HG03439 (cell line): ENCODE measurements around the gene TBX5.

Experiments used
- ATAC-seq: cut with Tn5 transposase; IDR thresholded peaks from one replicate; pipeline ENCODE4 v1.9.1; 2021; ENCODE audit warnings: mild to moderate bottlenecking, moderate library complexity; ENCODE audit not compliant: unreplicated experiment

Gene TBX5

DNA sequence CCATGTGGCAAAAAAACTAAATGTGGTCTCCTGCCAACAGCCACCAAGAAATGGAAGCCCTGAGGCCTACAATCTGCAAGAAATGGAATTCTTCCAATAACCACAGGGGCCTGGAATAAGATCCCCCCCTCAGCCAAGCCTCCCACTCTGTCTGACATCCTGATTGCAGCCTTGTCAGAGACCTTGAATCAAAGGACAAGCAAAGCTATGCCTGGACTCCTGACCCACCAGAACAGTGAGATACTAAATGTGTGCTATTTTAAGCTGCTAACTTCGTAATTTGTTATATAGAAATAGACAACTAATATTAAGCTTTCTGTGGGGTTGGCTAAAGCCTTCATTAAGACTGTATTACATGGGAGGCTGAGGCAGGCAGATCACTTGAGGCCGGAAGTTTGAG lies 77.7 kb downstream of the TBX5 start:
- no peak for ATAC-seq

DNA sequence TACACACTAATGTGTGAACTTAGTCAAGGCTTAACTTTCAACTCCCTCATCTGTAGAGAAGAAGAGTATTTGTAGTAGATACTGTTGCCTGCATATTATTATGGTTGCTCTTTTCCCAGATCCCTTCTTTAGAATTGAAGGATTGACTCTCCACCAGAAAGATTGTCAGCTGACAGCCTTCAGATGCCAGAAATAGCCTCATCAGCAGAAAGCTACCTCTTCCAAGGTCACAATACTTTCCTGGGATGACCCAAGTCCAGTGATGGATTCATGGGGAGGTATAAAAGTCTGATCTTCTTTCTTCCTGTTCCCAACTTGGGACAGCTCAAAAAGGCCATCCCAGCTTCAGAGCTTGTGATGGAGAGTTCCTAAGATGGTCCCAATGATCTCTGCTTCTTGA lies 78.2 kb downstream of the TBX5 start:
- no peak for ATAC-seq

DNA sequence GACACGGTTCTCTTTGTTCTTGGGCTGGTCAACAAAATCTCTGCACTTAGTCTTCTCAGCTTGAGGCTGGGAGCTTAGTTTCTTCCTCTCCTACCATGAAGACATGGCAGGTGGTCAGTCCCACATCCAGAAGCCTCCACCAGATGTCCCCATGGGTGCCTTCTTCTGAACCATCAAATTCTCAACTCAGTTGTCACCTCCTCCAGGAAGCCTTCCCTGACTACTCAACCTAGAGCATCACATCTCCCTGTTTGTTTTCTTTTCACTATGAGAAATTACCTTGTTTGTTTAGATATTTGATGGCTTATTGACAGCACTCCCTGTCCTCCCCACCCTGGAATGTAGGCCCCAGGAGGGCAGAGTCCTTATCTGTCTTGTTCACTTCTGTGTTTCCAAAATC lies 84.4 kb downstream of the TBX5 start:
- ATAC-seq, result no peak

DNA sequence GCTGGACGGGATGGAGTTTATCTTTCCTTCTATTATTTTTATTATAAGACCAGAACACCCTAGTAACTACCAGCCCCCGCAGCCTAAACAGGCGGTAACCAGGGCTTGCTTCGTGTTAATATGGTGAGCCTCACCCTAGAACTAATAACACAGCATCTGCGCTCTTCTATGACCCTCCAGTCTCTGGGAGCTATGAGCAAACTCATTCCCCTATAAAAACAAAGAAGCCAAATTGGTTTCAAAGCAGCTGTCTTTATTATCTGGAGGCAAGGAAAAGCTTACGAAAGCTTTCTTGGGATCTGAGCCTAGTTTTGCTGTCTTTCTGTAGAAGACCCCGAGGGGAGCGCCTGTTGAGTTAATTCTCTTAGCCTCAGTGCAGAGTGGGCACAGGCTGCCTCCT lies 85.0 kb downstream of the TBX5 start:
- ATAC-seq, result no peak

DNA sequence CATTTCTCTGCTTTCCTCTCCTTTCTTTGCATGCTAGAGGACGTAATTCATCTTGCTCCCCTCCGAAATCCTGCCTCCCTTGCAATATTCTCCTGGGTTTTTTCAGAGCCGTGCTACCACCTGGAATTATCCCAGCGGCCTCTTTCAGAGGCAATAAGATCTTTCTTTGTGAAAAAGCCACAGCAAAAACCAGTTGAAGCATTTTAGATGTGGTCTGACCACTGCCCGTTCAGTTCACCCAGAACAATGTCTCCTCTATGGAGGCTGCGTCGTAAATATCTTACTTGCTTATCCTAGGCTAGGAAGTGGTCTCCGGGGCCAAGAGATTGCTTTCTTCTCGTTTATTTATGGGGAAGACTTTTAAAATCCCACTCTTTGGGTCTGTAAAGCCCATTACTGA lies 85.8 kb downstream of the TBX5 start:
- ATAC-seq, result no peak

DNA sequence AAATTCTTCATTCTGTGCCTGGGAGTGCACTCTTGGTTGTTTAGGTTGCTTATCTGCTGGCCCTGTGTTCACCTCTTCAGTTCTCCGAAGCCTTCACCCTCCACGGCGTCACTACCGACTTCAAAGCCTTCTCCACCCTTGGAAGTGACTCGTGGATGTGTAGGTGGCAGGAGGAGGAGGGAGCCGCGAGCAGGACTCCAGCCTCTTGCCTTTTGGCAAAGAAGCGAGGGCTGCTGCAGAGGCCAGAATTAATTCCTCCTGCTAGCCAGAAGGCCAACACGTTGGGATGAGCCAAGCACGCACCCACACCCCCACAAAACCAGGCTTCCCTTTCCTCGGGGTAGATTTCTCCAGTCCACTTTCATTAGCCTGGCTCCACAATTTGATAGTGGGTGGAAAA lies 86.5 kb downstream of the TBX5 start:
- no peak for ATAC-seq

DNA sequence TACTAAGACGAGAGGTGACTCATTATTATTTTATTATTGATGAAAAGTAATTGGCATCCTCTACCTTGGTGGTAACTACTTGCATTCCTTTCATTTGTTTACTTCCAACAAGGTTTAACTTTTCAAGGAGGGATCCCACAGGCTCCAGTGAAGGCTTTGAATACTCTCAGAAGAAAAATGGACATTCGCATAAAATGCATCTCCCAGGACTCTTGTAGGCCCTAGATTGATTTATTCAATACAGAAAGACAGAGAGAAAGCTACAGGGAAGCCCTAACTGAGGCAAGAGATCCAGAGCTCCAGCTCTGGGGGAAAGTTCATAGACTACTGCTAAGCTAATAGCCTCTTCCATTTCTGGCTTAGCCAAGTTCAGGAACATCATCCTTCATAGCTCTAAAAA lies 87.0 kb downstream of the TBX5 start:
- no peak for ATAC-seq

DNA sequence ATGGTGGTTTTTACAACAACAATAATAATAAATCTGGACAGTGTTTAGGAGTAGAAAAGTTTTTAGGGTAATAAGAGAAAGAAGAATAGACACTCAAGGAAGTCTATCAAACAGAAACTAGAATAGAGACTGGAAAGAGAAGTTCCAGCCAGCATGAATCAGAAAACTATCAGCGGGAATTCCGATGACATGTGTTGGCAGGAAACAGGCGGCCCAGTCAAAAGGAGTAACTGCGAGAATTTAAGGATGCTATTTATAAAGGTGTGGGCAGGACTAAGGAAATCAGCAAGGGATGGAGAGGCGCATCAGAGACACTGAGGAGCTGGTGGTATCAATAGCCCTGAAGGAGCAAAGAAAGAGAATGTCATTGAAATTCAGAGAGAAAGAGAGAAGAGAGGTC lies 89.9 kb downstream of the TBX5 start:
- ATAC-seq, result no peak

DNA sequence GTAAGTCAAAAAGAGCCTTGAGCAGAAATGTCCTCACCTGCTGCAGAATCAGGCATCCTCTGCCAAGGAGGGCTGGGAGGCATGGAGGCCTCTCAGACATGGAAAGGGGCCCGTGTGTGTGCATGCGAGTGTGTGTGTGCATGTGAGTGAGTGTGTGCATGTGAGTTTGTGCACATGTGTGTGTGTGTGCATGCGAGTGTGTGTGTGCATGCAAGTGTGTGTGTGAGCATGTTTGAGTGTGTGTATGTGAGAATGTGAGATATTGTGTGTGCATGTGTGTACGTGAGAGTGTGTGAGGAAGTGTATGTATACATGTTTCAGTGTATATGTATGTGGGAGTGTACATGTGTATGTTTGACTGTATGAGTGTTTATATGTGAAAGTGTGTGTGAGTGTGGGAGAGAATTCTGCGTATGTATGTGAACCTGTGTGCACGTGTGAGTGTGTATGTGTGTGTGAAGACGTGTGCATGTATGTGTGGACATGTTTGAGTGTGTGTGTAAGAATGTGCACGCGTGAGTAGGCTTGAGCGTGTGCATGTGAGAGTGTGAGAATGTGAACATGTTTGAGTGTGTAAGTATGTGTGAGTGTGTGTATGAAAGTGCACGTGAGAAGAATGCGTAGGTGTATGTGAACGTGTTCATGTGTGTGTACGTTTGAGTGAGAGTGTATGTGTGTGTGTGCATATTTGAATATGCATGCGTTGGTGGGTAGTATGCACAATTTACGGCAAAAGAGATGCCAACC lies 90.8 kb downstream of the TBX5 start:
- ATAC-seq, result no peak

DNA sequence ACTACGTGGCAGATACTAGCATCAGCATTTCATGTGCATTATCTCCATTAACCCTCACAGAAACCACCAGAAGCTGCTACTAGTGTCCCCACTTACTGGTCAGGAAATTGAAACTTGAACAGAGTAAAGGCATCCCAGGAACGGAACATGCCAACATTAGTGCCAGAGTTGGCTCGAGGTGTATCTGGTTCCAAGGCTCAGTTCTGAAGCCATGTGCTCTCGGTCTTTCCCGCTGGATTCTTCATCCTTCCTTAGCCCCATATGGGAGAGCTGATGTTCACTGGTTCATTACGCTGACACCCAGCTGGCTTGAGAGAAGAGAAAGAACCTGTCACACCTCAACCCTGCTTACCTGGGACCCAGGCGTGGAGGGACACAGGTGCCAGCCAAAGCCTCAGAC lies 91.5 kb downstream of the TBX5 start:
- ATAC-seq, result no peak

DNA sequence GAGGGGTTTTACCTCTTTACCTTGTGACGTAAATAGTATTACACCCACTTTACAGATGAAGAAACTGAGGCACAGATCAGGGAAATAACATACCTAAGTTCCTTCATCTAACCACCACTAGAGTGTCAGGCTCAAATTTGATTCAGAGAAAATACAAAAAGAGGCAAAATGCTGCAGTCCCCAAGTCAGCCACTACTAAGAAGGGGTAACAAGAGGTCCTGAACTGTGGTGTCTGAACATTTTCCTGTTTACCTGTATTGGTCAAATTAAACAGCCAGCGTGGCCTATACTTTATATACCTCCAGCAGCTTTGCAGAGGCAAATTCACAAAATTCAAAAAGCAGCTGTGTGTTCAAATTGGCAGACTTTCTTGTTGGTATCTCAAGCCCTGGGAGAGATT lies 92.0 kb downstream of the TBX5 start:
- ATAC-seq, result no peak

DNA sequence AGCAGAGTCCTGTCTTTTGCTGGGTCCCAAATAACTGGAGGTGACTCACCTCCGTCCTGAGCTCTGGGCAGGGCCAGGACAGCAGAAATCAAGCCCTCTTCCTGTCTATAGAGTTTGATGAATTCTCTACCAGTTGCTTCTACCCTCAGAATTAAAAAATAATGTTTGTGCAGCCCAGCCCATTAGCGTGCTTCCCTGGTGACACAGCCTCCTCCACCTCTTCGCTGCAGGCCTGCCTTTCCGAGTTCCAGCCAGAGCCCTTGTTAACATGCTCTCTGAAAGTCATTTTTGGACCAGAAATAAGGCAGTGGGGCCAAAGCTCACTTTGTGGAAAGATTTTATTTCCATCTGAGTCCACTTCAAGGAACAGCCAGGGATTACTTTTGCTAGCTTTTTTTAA lies 94.0 kb downstream of the TBX5 start:
- no peak for ATAC-seq

DNA sequence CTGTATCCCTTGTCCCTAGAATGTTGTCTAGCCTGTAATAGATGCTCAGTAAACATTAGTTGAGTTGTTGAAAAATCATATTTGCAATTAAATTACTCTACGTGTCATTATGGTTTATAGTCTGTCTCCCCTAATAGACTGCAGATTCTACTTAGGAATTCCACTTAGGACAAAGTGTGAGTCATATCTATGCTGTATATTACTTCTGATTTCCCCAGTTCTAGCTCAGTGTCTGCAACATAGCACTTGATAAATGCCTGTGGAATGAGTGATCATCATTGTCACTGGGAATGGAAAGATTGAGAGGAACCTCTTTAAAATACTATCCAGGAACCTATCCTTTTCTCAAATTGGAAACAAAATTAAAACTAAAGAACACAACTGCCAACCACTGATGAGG lies 99.3 kb downstream of the TBX5 start:
- no peak for ATAC-seq

DNA sequence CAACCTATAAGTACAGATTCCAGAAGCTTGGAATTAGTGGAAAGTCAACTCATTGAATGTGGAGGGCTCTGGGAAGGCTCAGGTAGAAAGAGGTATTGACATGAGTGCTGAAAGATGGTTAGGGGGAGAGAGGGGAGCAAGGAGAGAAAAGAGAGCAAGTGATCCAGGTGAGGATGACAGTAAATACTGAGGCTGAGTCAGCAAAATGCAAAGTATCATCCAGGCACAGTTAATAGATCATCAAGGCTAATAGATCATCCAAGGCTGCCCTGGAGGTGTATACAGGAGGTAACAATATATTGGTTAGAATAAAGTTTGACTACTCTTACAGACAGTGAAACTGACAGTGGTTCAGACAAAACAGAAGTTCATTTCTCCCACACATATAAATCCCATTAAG lies 100.5 kb downstream of the TBX5 start:
- no peak for ATAC-seq
